ENCODE measurements around the gene PEX5L. TPM values are rescaled to one million over a fixed set of nuclear protein-coding genes. Genes with fewer than 3 reads are reported as not detected.

Gene PEX5L
- total RNA-seq, 1 donor from 2014 or later = 0.78 TPM

- ATAC-seq (no peak), DNase-seq (no peak)
- Histone ChIP-seq H3K4me3 (no peak overlapping the region), H3K36me3 (no peaks in the 10 kb centered on the region), H3K4me1 (no peaks in the 10 kb centered on the region), H3K27me3 (no peaks in the 10 kb centered on the region), H3K27ac (no peak overlapping the region), H3K9me3 (no peaks in the 10 kb centered on the region)
- no peak for TF ChIP-seq CTCF (IDR thresholded peaks at IDR 0.05)
- intact Hi-C loops (cut with DNase I) = no loop called here
Observed at GRCh38 chr3:179833294-179833693, 203.4 kb downstream of the PEX5L start.

- intact Hi-C loops (cut with DNase I) = no loop called here
Observed at GRCh38 chr3:179832333-179832854, 204.3 kb downstream of the PEX5L start.

GRCh38 chr3:179829401-179829800 is 207.3 kb downstream of the PEX5L start:
- Histone ChIP-seq H3K27me3 (no peaks in the 10 kb centered on the region), H3K4me3 (no peak overlapping the region), H3K27ac (no peak overlapping the region), H3K4me1 (no peaks in the 10 kb centered on the region), H3K9me3 (no peaks in the 10 kb centered on the region), H3K36me3 (no peaks in the 10 kb centered on the region)
- intact Hi-C loops (cut with DNase I) = no loop called here
- no peak for DNase-seq
- ATAC-seq = no peak
- no peak for TF ChIP-seq CTCF (IDR thresholded peaks at IDR 0.05)

More at GRCh38 chr3:179832333-179832854, 204.3 kb downstream of the PEX5L start:
- no peaks in the 10 kb centered on the region for H3K27me3 ChIP-seq
- ATAC-seq (no peak), DNase-seq (no peak)
- no peak for TF ChIP-seq CTCF (IDR thresholded peaks at IDR 0.05)
- no peak overlapping the region for H3K4me3 ChIP-seq
- H3K27ac ChIP-seq = no peak overlapping the region
- no peaks in the 10 kb centered on the region for H3K4me1 ChIP-seq
- no peaks in the 10 kb centered on the region for H3K9me3 ChIP-seq
- no peaks in the 10 kb centered on the region for H3K36me3 ChIP-seq

- Histone ChIP-seq H3K4me3 (no peak overlapping the region), H3K27ac (no peak overlapping the region), H3K9me3 (no peaks in the 10 kb centered on the region), H3K4me1 (no peaks in the 10 kb centered on the region), H3K27me3 (no peaks in the 10 kb centered on the region), H3K36me3 (no peaks in the 10 kb centered on the region)
- intact Hi-C loops (cut with DNase I) = no loop called here
- ATAC-seq (no peak), DNase-seq (no peak)
- no peak for TF ChIP-seq CTCF (IDR thresholded peaks at IDR 0.05)
Observed at GRCh38 chr3:179828738-179829137, 208.0 kb downstream of the PEX5L start.

- no peak overlapping the region for H3K27ac ChIP-seq
- H3K4me1 ChIP-seq = no peaks in the 10 kb centered on the region
- no peaks in the 10 kb centered on the region for H3K9me3 ChIP-seq
- intact Hi-C loops (cut with DNase I) = no loop called here
- H3K27me3 ChIP-seq = no peaks in the 10 kb centered on the region
- no peak for TF ChIP-seq CTCF (IDR thresholded peaks at IDR 0.05)
- no peak for DNase-seq
- H3K36me3 ChIP-seq = no peaks in the 10 kb centered on the region
- no peak for ATAC-seq
- no peak overlapping the region for H3K4me3 ChIP-seq
Observed at GRCh38 chr3:179826247-179826637, 210.5 kb downstream of the PEX5L start.

Data from upper lobe of right lung (tissue), 1 donor.